HK-2 (cell line): ENCODE data around the gene SUMF2.
A peak's percentile ranks its signal among the peaks of the same experiment; 100 is the strongest.
"Not testable (repeated sequence)": the region's sequence is repeated elsewhere in the genome, so short reads cannot be mapped to it uniquely, and the experiment has no call there.

Source experiments
- DNase-seq: peaks from one replicate; pipeline ENCODE4 v3.0.0-alpha.2; 2018; ENCODE audit not compliant: unreplicated experiment

SUMF2 gene

GRCh38 chr7:56106108-56107073 is 42.3 kb downstream of the SUMF2 start, which contains the start of gene CHCHD2:
Gene CHCHD2 (minus strand): TSS chr7:56106476. CDS start chr7:56106413, 63 bp downstream.
- DNase-seq: peak; percentile 95

DNA sequence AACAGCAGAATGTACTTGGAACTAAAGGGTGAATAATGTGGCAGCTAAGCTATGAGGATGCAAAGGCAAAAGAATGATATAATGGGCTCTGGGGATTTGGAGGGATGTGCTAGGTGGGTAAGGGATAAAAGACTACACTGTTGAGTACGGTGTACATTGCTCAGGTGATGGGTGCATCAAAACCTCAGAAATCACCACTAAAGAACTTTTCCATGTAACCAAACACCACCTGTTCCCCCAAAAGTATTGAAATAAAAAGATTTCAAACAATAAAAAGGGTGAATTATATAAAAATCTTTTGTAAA is 43.8 kb downstream of the SUMF2 start:
- no peak for DNase-seq

GRCh38 chr7:56110611-56111010 is 46.5 kb downstream of the SUMF2 start:
- no peak for DNase-seq

DNA sequence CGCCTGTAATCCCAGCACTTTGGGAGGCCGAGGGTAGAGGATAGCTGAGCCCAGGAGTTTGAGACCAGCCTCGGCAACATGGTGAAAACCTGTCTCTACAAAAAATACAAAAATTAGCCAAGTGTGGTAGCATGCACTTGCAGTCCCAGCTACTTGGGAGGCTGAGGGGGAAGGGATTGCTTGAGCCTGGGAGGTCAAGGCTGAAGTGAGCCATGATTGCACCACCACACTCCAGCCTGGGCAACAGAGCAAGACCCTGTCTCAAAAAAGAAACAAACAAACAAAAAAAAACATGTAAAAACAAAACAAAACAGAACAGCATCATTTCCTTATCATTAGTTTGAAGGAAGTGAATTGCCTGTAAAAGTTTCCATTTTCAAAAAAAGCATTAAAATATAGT is 48.2 kb downstream of the SUMF2 start:
- not testable (repeated sequence) for DNase-seq

DNA sequence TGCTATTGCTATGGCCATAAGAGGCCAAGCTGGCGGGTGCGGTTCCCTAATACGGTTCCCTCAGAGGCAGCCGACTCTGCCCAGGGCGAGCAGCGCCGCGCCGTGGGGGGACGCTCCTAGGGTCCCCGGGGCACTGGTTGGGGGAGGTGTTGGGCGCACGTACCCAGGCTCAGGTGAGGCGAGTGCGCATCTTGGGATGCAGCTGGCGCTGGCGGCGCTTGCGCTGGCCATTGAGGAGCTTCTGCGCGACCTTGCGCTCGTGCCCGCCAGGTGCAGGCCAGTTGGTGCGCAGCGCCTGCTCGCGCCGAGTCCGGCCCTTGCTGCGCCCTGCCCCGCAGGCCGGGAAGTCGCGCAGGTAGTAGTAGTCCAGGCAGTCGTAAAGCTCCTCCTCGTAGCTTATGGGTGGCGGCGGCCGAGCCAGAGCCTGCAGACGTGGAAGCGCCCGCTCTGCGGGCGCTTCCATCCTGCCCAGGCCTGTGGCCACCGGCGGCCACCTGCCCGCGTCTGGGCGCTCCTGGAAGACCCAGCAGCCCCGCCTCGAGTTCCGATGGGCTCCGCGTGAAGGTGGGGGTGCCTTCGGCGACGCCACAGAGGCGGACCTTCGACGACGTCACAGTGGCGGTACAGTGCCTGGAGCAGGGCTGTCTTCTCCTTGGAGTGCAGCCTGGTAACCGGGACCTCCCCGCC is 51.9 kb downstream of the SUMF2 start, which contains the start of gene NUPR2:
NUPR2 (minus strand) TSS at position 566 of the 687 bp plus-strand sequence; CDS start at position 463, 103 bp downstream.
- DNase-seq: no peak

DNA sequence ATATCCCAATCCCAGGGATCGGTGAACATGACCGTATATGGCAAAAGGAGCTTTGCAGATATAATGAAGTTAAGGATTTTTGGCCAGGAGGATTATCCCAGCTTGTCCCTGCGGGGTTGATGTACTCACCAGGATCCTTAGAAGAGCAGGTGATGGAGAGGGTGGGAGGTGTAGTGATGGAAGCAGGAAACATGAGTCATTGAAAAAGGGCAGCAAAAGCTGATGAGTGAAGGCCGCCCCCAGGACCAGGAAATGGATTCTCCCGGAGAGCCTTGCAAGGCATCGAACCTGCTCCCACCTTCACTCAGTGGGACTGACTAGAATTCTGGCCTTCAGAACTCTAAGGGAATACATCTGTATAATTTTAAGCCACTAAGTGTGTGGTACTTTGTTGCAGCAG is 57.4 kb downstream of the SUMF2 start:
- DNase-seq: no peak

GRCh38 chr7:56124981-56125380 is 60.9 kb downstream of the SUMF2 start:
- no peak for DNase-seq

- DNase-seq: no peak
Measured at GRCh38 chr7:56125831-56126230, 61.7 kb downstream of the SUMF2 start.

GRCh38 chr7:56127241-56127975 is 63.3 kb downstream of the SUMF2 start:
- DNase-seq: no peak
